Osteocyte (in vitro differentiated cells): ENCODE results near the gene AGFG2. TPM values are rescaled to one million over a fixed set of nuclear protein-coding genes. Genes with fewer than 3 reads are reported as not detected.
"Not testable (repeated sequence)": the region's sequence is repeated elsewhere in the genome, so short reads cannot be mapped to it uniquely, and the experiment has no call there.

Experiments used
- DNase-seq: peaks from one replicate; pipeline ENCODE4 v3.0.0; 2021; ENCODE audit warnings: mixed read lengths; ENCODE audit not compliant: unreplicated experiment; ENCODE audit errors: extremely low spot score
- H3K27ac Mint-ChIP-seq: one replicate; pipeline ENCODE4 v1.8.0; 2021; ENCODE audit warnings: mild to moderate bottlenecking, mixed read lengths; ENCODE audit not compliant: unreplicated experiment
- H3K27me3 Mint-ChIP-seq: one replicate; pipeline ENCODE4 v1.8.0; 2021; ENCODE audit warnings: mixed read lengths; ENCODE audit not compliant: unreplicated experiment
- H3K36me3 Mint-ChIP-seq: one replicate; pipeline ENCODE4 v1.8.0; 2021; ENCODE audit warnings: mixed read lengths; ENCODE audit not compliant: unreplicated experiment
- H3K4me1 Mint-ChIP-seq: one replicate; pipeline ENCODE4 v1.8.0; 2021; ENCODE audit warnings: mixed read lengths; ENCODE audit not compliant: unreplicated experiment
- H3K4me3 Mint-ChIP-seq: one replicate; pipeline ENCODE4 v1.8.0; 2021; ENCODE audit warnings: mild to moderate bottlenecking, moderate library complexity, mixed read lengths; ENCODE audit not compliant: unreplicated experiment
- H3K9me3 Mint-ChIP-seq: one replicate; pipeline ENCODE4 v1.8.0; 2021; ENCODE audit warnings: mixed read lengths; ENCODE audit not compliant: unreplicated experiment
- CTCF ChIP-seq: fragments of 200-600 bp; sonication (generic); IDR thresholded peaks from 2 replicates; pipeline ENCODE4 v1.5.0; 2021; ENCODE audit warnings: antibody characterized with exemption, mild to moderate bottlenecking, moderate library complexity
- total RNA-seq: library from RNA; stranded (reverse); gene quantifications from 2 replicates; pipeline ENCODE4 v1.2.1, GENCODE V29; 2021

The AGFG2 gene
- total RNA-seq, 1 donor from 2014 or later = 10.8 TPM

DNA sequence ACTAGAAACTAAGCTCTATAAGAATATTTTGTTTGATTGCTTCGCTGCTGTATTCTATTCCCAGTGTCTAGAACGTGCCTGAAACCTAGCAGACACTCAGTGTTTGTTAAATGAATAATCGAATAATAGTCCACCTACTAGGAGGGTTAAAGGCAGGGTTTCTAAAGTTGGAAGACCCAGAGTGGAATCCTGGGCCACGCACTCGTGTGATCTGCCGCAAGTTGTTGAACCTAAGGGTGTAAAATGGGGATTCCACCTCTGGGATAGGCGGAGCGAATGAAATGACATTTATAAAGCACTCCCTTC is 702 bp upstream of the AGFG2 start:
- no peaks in the 10 kb centered on the region for H3K27me3 Mint-ChIP-seq
- peaks cover 15% of the 10 kb centered on the region for H3K4me1 Mint-ChIP-seq
- peak overlapping the region; percentile 59 for H3K27ac Mint-ChIP-seq
- DNase-seq = no peak
- no peaks in the 10 kb centered on the region for H3K9me3 Mint-ChIP-seq
- TF ChIP-seq CTCF = no peak
- no peaks in the 10 kb centered on the region for H3K36me3 Mint-ChIP-seq
- H3K4me3 Mint-ChIP-seq = peak overlapping the region; percentile 73

DNA sequence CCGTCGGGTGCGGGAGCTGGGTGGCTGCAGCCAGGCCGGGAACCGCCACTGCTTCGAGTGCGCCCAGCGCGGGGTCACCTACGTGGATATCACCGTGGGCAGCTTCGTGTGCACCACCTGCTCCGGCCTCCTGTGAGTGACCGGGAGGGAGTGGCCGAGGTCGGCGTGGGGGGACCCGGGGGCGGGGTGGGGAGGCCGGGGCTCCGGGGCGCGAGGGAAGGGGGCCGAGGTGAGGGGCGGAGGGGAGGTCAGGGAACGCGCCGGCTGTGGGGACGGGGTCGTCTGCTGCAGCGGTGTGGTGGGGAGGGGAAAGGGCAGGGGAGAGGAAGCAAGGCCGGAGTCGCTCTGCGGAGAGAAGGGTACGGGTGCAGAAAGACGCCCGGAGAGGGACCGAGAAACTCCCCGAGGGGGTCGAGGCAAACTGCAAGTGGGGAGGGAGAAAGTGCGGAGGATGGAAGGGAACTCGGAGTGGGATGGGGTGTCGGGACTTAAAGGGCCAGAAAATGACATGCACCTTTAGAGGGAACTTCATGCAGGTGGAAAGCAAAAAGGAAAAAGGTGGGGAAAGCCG is 518 bp downstream of the AGFG2 start:
- Mint-ChIP-seq H3K4me3 (peak overlapping the region; percentile 98), H3K9me3 (no peaks in the 10 kb centered on the region), H3K27me3 (no peaks in the 10 kb centered on the region), H3K4me1 (peaks cover 20% of the 10 kb centered on the region), H3K36me3 (no peaks in the 10 kb centered on the region), H3K27ac (no peak overlapping the region)
- TF ChIP-seq CTCF = no peak
- DNase-seq = no peak

- Mint-ChIP-seq H3K9me3 (no peaks in the 10 kb centered on the region), H3K4me1 (peaks cover 27% of the 10 kb centered on the region), H3K27me3 (no peaks in the 10 kb centered on the region), H3K4me3 (peak overlapping the region; percentile 98), H3K27ac (no peak overlapping the region), H3K36me3 (no peaks in the 10 kb centered on the region)
- TF ChIP-seq CTCF = no peak
- DNase-seq = no peak
Observed at GRCh38 chr7:100540073-100540723, 1.2 kb downstream of the AGFG2 start.

- H3K4me3 Mint-ChIP-seq, H3K9me3 Mint-ChIP-seq: not testable (repeated sequence)
Observed at GRCh38 chr7:100541309-100541708, 2.3 kb downstream of the AGFG2 start.

DNA sequence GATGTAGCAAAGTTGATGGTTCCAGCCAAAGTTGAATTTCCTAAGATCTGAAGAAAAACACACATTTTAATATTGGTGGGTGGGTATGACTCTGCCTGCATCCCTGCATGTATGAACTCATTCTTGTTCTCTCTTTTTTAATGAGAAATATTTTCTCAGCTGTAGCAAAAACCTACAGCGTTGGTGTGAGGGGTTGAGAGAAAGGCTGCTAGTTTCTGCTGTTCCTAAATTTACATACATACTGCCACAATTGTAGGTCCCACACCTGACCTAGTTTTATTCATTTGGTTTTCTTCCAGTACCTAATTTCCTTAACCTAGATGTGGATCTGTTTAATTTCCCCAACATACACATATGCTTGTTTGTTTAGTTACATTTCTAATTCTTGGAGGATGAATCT is 4.6 kb downstream of the AGFG2 start:
- Mint-ChIP-seq H3K9me3 (no peaks in the 10 kb centered on the region), H3K4me1 (peaks cover 52% of the 10 kb centered on the region), H3K4me3 (no peak overlapping the region), H3K36me3 (no peaks in the 10 kb centered on the region), H3K27ac (no peak overlapping the region), H3K27me3 (no peaks in the 10 kb centered on the region)
- no peak for DNase-seq
- no peak for TF ChIP-seq CTCF

More at GRCh38 chr7:100541309-100541708, 2.3 kb downstream of the AGFG2 start:
- H3K4me1 Mint-ChIP-seq = peaks cover 38% of the 10 kb centered on the region
- not testable (repeated sequence) for H3K36me3 Mint-ChIP-seq, H3K27me3 Mint-ChIP-seq, H3K27ac Mint-ChIP-seq, DNase-seq
